GM20431 (cell line): ENCODE measurements around the gene TSPAN1.

ENCODE experiments used
- in situ Hi-C: fragments of 300-500 bp; cut with MseI, MboI; formaldehyde crosslinking; loops from one replicate; pipeline ENCODE4 v1.15.0; 2020; ENCODE audit warnings: low sequenced_read_pairs; ENCODE audit not compliant: unreplicated experiment

TSPAN1 gene, protein sequence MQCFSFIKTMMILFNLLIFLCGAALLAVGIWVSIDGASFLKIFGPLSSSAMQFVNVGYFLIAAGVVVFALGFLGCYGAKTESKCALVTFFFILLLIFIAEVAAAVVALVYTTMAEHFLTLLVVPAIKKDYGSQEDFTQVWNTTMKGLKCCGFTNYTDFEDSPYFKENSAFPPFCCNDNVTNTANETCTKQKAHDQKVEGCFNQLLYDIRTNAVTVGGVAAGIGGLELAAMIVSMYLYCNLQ

DNA sequence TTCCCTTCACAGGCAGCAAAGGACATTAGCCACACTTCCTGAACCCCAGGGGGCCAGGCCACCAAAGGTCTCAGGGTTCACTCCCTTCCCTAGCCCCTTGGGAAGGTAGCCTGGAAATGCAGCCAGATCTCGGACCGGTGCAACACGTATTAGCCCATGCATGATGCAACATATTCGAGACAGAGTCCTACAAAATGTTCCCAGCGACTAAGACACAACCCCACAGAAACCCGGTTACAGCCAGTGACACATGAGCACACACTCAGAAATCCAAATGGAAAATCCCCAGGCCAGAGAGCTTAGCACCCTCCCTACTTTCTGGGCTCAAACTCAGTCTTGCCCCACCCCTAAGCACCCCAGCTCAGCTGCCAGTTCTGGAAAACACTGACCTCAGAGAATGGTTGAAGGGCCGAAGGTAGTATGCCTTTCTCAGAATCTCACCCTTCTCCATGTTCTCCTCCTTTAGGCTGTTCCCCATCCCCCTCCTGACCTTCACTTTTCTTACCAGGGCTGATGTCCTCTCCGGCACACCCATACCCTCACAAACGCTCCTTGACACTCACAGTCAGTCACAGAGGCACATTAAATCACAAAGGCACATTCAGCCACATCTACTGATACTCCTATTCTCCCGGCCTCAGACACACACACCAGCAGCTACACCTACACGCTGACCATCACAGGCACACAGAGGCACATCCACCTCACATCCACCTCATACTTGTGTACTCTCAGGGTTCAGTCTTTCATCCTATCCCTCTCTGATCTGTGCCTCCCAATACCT lies at the start of gene TSPAN1:
TSS of gene TSPAN1 (plus strand) at position 640 of the 784 bp plus-strand sequence. CDS start 6,021 bp downstream, outside the sequence.
- in situ Hi-C loops: loop anchor here (5.0 kb wide), 1 partner anchor 137 kb away; no protein-coding TSS in a partner anchor

DNA sequence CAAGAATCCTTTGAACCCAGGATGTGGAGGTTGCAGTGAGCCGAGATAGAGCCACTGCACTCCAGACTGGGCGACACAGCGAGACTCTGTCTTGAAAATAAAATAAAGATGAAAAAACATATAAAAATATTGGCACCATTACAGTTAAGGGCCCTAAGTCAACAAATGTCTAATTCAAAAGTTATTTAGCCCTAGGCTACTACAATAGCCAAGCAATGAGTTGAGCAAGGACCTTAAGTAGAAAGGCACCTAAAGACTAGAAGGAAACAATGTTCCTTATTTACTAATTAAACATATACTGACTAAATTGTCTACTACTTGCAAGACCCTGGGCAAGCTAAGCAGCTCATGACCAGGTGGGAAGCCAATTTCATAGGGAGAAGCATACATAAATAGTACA lies 46.5 kb upstream of the TSPAN1 start:
- in situ Hi-C loops: no loop called here

DNA sequence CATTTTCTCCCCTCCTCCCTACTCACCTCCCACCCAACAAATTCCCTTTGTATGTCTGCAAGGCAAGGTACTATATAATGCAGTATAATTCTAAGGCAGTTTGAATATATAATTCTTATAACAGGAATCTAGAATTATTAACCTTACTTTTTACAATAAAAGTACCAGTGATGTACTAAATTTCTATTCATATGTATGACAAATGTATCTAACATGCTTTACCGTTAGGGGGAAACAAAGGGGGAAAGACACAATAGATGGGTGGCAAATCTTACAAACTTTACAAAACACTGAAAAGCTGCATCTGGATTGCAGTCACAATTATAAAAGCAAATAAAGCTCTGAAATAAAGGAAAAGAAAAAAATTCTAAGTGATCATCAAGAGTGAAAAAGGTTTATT lies 44.8 kb upstream of the TSPAN1 start:
- in situ Hi-C loops: no loop called here

DNA sequence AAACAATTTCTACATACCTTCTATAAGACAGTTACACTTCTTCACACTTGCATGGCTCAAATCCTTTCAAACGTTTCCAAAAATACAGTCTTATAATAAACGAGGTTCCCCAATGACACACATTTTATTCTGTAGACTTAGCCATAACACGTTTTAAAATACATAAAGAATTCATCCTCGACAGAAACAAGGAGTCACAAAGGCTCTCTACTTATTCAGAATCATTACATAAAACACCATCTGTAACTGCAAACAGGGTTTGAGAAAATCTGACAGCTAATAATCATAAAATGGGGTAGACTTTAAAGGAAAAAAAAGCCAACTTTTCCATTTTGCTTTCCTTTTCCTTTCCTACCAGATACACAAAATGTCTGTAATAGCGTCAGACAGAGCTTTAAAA lies 44.3 kb upstream of the TSPAN1 start:
- in situ Hi-C loops: no loop called here

DNA sequence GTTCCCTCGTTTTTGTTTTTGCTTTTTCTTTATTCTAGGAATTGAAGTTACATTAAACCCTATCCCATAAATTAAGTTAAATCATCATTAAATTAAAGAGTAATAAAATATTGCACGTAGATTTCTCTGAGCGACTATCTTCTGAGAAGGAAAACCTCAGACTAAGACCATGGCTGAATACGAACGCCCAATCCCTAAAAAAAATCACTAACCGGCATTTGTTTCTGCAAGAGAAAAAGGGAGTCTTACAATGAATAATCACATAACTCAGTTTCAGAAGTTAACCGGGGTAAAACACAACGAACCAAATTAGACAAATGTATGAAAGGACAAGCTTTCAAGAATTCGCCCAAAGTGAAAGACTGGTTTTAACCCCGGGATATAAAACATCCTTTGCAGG lies 43.8 kb upstream of the TSPAN1 start:
- in situ Hi-C loops: no loop called here

DNA sequence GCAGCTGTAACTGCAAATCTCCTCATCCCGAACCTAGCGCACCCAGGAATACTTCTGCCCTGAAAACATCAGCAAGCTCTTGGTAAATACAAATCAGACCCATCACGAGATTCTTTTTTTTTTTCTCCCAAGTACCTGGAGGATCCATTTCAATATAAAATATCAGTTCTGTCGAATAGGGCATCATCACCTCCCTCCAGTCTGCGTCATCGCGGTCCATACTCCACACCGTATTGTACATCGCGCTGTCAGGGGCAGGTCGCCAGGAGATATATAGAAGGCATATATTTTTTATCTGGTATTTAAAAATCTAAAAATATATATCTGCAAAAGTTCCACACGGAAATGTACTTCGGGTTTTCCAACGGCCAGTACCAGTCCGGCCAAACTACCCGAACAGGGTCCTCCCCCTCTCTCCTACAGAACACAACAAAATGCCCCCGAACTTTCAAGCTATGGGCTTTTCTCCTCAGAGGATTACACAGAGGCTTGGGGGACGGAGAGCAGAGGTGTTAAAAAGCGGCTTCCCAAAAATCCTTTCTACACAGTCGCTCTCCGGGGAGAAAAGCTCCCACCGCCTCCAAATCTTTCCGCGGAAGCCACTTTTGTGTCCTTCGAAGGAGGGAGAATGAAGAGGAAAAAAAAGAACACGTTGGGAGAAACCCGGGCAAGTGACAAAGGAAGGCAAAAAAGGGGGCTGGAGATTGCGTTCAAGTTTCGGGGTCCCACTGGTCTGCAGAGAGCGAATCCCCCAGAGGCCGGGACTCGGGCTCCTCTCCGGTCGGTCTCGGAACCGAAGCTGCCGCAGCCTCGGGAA lies 43.0 kb upstream of the TSPAN1 start:
- in situ Hi-C loops: no loop called here

DNA sequence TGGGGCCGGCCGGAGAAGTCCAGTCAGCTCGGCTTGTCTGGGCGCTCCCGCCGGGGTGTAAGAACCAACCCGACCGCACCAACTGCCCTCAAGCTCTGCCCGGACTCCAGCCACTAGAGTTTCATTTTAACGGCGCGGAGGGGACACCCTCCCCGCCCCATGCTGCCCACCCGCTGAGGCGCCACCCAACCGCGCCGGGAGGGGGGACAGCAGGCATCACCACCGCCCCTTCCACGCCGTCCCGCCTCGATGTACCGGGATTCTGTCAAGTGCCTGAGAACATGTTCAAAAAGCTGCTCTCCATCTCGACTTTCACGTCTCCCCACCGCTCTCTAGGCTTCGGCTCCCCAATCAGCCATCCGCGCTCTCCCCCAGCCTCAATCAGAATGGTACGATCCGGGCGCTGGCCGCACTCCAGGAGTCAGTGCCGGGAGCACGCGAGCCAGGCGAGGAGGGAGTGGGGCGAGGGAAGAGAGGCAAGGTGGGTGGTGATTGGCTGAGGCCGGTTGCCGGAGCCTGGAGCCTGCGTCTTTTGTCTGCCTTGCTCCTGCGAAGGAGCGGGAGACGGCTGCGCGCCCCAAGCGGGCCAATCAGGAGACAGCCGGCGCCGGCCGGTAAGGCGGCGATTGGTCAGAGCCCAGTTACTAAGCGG lies 42.2 kb upstream of the TSPAN1 start, which contains the start of gene PIK3R3:
TSS of gene PIK3R3 (minus strand) at position 101 of the 652 bp plus-strand sequence. CDS start 677 bp downstream, outside the sequence.
- in situ Hi-C loops: no loop called here

DNA sequence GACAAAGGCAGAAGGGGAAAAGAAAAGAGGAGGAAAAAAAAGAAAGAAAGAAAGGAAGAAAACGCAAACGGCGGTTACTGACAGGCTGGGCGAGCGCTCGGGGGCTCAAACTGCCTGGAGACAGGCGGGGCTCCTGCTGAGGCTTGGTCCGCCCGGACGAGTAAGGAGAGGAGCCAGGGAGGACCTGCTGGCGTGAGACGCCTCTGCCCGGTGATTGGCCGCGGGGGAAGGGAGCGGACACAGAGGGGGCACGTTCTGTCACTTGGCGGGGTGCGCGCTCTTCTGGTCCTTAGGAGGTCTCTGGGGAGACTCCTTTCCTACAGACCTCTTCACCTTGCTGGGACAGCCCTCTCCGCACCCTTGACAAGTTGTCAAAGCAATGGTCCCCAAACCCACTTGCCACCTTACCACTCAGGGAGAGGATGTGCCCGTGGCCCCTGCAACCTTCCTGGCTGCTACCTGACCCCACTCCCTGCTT lies 41.7 kb upstream of the TSPAN1 start:
- in situ Hi-C loops: no loop called here

DNA sequence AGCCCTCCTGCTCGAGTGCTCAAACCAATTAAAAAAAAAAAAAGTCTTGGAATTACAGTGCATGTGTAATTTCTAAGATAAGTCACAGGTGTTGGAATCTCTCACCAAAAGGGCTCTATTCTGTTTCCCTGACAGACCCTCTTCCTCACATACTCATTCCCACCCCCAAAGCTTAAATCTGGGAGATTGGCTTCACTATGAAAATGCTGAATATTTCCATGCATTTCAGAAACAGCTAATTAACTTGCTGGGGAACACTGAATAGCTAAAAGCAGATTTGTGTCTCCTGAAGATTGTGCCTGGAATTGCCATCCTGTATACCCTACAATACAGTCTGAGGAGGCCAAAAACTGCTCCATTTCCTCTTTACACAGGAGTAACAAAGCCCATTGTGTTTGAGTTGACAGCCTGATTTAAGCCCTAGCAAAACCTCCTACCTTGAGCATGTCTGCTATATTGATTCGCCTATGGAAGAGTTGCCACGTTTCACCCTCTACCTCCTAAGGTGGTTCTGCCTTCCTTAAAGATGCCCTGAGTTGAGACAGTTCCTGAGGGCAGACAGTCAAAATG lies 41.0 kb upstream of the TSPAN1 start:
- in situ Hi-C loops: no loop called here

DNA sequence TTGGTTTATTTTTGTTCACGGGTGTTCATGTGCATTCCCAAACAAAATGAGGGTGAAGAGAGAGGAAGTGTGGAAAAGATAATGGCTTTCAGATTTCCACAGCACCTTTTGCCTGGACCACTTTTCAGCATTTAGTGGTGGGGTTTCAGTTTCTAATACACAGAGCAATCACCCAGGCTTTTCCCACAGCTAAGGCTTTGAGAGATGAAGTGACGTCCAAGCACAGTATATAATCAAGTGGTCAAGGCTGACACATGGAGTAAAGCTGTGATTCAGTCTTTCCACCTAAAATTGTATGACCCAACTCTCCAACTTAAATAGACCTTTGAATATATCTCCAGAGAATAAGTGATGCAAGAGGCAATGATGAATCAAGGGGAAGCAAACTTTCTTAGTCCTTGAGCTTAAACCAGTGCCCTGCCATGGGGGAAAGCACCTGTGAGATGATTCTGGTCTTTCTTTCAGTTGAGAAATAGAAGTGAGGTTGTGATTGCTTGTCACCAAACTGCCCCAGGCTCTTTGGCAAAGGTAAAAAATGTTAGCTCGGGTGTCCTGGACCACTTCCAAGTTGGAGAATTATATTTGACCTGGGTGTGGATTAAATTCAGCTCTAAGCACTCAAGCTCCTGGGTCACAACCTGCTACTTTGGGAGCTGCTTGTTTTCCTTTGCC lies 40.1 kb upstream of the TSPAN1 start:
- in situ Hi-C loops: no loop called here

DNA sequence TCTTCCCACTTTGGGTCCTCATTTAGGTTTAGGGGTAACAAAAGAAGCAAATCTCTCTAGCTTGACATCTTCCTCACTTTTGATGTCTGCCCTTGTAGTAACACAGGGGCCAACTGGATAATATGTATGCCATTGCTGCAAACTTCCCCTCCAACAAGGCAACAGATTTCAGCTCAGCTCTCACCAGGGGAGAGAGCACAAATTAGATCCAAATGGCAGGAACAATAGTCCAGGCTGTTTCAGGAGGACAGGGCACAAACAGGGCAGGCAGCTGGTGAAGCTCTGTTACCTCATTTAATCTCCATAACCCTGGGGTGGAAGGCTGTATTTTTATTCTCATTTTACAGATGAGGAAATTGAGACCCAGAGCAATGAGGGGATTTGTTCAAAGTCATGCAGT lies 38.2 kb upstream of the TSPAN1 start:
- in situ Hi-C loops: no loop called here

DNA sequence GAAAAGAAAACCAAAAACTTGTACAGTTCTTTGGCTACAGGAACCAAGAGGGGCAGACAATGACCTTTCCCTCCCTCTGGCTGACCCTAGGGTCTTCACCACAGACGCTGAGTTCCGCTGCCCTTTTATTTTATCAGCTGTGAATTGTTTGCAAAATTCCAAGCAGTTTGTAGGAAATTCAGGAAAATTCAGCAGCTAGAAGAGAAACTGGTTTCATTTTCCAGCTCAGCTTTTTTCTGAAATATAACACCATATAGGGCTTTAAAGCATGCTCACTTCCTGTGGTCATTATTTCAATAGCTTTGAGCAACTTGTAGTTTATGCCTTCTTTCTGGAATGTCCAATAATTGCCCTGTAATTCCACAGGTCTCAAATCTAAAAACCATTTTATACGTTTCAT lies 37.0 kb upstream of the TSPAN1 start:
- in situ Hi-C loops: no loop called here

DNA sequence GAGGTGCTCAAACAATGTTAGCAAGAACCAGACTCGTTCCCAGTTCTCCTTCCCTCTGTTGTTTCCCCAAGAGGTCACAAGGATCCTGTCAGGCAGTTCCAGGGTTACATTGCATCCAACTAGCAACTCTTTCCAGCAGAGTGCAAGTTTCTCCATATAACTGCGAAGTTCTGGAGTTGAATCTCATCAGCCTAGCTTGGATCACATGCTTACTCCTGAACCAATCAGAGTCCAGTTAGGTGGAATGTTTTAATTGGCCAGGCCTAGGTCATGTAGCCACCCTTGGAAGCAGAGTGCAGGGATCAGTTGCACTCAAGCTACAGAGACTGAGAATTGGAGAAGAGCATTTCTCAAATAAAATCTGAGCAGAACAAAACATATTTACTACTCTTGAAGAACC lies 26.6 kb upstream of the TSPAN1 start:
- in situ Hi-C loops: no loop called here

DNA sequence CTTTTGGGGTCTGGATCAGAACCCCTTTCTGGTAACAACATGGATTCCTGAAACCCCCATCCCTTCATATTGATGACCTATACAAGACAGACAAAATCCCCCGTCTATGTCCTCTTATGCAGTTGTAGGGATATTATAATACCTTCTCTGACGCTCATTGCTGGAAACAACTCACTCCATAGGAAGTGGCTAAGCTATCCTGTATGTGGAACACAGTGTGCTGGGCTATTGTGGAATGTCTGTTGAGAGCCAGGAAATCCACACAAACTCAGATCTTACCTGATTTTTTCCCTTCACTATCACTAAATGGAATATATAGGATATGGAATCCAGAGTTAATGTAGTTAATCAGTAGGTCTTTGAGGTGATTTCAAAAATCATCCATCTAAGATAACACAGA lies 24.8 kb upstream of the TSPAN1 start:
- in situ Hi-C loops: no loop called here

DNA sequence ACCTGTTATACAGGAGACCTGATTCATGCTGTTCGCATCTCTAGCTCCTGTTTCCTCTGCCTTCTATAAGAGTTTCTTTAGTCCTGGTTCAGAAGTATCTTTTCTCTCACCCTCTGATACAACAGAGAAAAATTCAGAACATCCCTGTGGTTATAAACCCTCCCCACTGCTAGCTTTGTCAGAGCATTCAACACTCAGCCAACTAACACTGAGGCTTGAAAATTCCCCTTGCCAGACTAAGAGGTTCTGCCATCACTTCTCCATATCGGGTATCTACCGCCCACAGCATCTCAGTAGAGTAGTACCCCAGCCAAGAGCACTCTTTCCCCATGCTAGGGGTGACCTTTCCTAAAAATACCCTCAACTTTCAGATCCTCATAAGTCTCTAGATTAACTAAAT lies 22.9 kb upstream of the TSPAN1 start:
- in situ Hi-C loops: no loop called here

DNA sequence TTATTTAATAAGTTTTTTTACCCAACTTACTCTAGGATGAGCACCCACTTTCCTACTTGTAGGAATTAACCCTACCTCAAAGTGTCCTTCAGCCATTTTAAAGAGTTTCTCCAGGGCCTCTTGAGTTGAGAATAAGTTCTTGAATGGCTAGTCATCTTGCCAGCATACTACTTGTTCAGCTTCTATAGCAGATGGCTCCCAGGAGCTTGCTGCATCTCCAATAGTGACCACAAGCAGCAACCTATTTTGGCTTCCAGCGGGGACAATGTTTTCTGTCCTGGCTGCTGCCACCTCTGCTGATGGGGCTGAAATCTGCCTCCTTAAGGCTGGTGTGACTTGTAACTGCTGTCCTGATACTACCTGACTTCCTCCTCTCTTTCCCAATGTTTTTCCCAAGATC lies 21.7 kb upstream of the TSPAN1 start:
- in situ Hi-C loops: no loop called here

DNA sequence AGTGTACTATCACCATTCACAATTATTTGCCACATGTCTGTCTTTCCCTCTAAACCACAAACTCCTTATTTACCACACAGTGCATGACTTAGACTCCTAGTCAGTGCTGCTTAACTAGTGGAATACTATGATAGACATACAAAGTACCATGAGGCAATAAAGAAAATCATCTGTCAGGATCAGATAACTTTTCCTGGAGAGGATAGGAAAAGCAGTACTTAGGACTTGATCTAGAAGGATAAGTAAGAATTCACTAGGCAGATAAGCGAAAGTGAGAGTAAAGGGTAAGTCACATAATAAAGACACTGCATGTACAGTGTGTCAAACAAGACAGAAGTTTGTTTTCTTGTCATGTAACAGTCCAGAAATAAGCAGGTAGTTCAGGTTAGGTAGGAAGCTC lies 21.2 kb upstream of the TSPAN1 start:
- in situ Hi-C loops: no loop called here

DNA sequence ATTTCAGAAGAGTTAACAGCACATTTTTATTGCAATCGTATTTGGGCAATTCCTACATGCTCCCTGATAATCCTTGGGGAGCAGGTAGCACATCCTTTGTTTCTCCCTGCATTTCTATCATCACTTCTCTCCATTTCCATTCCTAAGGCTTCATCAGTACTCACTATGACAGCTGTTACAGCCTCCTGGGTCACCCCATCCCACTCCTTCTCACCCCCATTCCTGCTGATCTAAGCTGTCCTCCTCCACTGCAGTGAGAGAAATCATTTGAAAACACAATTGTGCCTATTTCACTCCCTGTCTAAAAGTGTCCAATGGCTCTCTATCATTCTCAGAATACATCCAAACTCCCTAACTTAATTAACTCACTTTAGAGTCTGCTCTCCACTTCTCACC lies 17.0 kb upstream of the TSPAN1 start:
- in situ Hi-C loops: no loop called here
